Fibroblast of peridontal ligament (primary cell): ENCODE data around the gene LGSN.
A peak's percentile ranks its signal among the peaks of the same experiment; 100 is the strongest.
"Not testable (repeated sequence)": the region's sequence is repeated elsewhere in the genome, so short reads cannot be mapped to it uniquely, and the experiment has no call there.

ENCODE experiments used
- DNase-seq: peaks from one replicate; pipeline ENCODE4 v3.0.0-alpha.2; 2010; ENCODE audit errors: extremely low read depth

Gene LGSN

DNA sequence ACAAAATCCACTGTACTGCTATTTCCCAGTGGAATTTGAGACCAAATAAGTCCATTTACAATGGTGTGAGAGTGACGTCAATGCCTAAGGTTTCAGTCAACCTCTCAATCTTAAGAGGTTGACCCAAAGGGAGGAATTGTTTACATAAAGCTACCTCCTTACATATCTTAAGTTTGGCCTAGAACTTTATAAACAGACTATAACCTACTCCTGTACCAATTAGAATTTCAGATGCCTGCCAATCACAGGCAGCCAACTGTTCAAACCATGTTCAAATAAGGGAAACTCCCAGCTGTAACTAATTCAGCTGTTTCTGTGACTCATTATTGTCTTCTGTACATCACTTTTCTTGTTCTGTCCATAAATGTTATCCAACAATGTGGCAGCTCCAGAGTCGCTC is 14.5 kb downstream of the LGSN start:
- DNase-seq: no peak

DNA sequence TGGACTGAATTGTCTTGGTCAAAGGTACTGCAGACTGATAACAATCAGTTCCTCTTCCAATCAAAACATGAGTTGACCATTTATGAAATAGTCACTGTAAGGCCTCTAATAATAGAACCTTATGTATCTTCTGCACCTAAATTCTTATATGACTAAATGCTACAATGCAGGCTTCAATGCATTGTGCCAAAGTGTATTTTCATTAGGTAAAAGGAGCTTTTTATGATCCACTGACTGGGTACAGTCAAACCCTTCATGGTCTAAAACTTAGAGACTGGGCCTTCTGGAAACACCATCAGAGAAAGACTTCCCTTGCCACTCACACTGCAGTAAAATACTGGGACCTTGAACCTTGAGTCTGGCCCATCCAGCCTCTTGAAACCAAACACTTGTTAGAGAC is 16.3 kb downstream of the LGSN start:
- no peak for DNase-seq

DNA sequence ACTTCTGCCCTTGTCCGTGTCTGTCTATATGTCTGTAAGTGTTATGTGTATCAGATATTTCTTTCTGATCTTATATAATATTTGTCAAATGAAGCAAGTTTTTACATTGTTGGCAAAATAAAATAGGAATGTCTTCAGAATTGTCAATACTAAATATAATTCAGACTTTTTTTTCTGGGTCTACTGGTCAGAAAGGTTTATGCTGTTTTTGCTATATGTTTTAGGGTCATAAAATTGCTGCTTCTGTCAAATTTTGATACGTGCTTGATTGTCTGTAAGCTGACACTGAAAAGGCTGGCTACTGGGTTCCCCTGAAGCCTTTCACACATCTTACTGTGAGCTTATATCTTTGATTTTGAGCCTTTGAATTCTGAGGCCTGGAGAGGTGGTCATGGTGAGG is 20.1 kb downstream of the LGSN start:
- no peak for DNase-seq

DNA sequence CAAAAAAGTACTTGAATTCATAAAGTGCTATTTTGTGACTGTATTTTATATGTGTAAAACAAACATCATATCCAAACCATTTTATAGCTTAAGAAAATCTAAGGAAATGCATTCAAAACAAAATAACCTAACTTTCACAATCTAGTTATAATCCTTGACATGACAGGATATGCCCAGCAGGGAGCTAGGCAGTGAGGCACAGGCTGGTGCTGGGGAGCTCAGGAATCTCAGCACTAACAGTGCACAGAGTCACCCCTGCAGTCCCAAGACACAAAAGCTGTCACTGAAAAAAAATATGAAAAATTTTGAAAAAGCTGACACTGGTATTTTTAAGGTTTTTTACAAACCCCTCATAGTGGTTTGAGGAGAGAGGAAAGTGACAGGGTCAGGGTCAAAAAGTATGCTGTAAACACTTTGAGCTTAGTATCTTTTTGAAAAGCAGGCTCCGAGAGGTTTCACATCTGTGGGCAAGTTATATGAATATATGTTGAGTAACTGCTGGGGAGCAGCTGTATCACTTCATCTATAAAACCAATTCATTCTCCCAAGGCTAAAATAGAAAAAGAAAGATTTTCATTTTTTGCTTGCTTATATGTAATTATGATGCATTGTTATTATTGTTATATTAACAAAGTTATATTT is 24.1 kb downstream of the LGSN start:
- no peak for DNase-seq

DNA sequence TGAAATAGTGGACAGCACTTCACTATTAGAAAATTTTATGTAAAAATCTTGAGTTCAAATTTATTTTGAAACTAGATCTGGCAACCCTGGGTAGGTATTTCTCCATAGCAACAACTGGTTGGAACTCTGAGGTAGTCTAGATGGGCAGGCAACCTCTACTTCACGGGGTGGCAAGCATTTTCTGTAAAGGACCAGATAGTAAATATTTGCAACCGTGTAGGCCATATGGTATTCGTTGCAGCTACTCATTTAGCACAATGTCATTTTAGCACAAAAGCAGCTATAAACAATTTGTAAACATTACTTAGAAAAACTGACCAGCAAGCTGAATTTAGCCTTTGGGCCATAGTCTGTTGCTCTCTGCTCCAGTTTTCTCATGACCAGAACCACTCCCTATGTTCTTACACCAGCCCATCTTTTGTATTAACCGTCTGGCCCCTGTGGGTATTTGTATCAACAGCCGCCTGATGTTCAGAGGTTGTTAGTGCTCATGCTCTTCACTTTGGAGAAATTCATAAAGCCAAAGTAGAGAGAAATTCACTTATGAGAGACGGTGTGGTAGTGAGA is 29.2 kb downstream of the LGSN start:
- no peak for DNase-seq

DNA sequence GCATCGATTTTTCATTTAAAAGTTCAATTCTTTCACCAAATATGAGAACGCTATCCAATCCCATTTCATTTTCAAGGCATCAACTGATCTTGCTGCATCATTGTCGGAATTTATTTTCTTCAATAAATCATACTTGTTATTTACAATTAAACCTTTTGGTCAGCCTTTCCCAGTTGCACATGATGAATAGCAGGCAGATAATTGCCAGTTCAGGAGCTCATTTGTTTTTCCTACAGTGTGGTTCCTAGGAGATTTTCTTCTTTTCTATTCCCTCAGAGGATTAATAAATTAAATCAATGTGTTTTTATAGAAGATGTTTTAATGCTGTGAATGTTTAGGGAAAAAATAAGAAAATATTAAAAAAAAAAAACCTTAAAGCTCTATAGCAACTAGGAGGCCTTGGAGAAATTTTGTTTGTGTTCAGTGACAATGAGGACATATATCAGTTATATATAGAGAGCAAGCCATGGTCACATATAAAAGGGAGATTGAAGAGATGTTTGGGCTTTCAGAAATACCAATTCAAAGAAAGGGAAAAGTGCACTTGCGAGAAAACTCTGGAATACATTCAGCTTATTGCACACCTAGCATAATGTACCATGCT is 30.4 kb downstream of the LGSN start:
- no peak for DNase-seq

DNA sequence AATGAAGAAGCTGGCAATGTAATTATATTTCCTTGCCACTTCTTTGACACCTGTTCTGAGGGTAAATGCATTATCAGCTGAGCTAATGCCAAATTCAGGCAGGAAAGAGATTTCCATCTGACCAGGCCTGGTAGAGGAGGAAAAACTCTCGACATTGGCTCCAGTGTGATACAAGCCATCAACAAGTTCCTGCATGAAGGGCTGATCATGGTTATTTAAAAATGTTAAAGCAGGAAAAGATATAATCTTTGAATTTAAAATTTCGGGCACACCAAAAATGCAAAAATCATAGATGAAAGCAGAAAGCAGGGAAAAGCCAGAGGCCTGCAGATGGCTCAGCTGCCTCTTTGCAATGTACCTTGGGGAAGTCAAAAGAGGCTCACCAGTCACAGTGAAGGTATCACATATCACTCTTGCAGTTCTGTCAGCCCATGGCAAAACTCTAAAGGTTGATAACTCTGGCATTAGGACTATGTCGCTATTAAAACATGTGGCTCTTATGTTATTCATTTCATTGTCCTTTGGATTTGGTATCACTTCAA is 39.1 kb downstream of the LGSN start:
- DNase-seq: no peak

DNA sequence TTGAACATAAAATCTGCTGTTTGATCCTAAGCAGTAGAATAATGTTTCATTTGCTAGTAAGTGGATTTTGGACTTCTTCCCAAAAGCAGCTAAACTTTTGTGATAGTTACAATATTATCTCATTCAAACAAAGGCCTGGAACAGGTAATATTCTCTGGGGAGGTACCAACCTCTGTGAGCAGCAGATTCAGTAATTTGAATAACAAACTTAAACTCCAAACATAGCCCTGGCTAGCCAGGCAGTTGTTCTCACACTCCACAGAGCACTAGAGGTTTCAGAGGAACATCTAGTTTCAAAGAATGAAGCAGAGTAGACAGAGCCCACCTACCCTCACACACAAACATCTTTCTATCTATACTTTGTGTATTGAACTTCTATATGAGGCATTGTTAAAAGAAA is 40.9 kb downstream of the LGSN start:
- no peak for DNase-seq

DNA sequence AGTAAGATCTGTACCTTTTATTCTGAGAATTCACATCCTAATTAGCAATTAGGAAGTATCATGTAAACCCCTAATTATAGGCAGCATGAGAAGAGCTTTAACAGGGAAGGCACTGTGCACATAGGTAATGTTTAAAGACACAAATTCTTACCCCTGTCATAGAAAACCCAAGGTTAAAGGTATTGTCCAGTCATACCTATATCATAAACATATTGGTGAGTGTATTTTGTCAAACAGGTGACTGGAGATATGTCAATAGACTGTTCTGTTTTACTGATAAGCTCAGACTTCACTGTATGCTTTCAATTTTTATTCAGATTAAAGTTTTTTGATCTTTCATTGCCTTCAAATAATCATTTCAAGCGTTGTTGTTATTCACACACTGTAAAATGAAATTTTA is 43.8 kb downstream of the LGSN start:
- DNase-seq: no peak

DNA sequence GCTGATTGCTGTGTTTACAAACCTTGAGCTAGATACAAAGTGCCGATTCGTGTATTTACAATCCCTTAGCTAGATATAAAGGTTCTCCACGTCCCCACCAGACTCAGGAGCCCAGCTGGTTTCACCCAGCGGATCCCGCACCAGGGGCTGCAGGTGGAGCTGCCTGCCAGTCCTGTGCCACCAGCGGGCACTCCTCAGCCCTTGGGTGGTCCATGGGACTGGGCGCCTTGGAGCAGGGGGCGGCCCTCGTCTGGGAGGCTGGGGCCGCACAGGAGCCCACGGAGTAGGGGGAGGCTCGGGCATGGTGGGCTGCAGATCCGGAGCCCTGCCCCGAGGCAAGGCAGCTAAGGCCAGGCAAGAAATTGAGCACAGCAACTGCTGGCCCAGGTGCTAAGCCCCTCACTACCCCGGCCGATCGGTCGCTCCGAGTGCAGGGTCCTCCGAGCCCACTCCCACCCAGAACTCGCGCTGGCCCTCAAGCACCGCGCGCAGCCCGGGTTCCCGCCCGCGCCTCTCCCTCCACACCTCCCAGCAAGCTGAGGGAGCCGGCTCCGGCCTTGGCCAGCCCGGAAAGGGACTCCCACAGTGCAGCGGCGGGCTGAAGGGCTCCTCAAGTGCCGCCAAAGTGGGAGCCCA is 44.9 kb downstream of the LGSN start:
- DNase-seq: not testable (repeated sequence)

DNA sequence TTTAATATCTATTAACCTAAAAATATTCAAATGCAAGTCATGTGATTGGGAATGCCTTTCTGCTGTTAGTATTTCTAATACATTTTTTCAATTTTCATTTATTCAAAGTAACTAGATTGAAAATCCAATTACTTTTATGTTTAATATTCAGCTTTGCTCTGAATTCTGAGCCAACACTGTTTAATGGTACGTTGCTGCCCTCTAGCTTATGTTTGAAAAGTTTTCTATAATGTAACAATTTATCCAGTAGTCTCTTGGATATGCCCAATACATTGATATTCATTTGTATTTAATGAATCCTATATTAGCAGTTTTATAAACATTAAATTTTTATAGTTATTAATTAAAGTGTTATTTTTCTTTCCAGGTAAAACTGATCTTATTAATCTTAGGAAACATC is 47.4 kb downstream of the LGSN start:
- DNase-seq: peak; percentile 12

DNA sequence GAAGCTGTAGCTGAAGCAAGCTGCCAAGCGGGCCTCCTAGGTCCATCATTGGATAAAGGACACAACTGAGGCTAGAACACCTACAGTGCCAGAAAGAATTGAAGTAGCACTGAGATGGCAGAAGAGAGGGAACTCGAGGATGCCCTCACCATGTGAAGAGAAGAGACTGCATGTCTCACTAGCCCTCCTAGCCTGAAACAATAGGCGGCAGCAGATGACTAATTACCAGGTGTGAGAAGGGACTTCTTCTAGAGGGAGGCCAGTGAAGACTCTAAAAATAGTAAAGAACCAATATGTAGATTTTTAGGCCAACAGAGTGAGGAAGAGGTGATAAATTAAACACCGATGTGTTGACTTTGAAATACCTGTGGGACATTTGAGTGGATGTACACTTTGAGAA is 50.3 kb downstream of the LGSN start:
- no peak for DNase-seq

DNA sequence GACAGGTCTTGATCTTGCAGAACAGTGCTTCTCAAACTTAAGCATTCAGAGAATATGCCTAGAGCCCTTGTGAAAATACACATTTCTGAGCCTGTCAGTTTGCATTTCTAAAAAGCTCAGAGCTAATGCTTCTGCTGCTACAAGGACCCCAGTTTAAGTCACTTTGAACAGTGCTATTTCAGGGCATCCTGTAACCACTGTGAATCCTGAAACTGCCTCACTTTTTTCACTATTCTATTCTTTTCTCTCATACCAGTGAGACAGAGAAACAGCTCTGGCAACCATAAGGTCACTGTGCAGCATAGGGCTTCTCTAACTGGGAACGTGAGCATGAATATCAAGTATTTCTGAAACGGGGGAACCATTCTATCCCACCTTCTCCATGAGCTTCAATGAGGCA is 51.2 kb downstream of the LGSN start:
- no peak for DNase-seq

DNA sequence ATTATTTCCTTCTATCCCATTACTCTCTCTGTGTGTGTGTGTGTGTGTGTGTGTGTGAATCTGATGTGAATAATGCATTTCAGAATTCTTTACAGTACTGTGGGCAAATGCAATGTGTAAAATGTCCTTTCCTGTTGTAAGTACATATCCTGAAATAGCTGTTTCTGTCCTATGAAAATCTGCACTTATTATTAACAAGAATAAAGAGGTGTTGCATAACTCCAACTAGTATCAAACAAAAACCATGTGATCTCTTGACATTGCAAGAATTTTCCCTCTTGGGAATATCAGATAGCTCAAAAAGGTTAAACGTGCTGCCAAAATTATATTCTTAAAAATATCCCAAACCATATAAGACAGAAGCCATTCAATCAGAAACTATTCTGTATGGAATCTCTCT is 52.0 kb downstream of the LGSN start:
- DNase-seq: no peak

DNA sequence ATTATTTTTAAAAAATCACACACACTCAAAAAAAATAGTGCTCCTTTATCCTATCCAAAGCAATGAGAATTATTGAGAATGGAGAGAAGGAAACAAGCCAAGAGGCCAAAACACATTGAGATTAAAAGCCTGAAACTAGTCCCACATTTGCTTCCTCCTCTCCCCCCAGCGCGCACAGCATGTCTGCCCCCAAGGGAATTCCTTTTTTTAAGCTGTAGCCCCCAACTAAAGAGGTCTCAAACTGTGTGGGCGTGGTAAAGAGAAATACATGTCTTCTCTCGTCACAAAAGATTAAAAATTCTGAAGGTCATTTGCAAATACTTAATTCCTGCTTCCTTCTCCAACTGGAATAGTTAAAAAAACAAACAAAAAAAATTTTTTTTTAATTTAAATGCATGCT is 52.7 kb downstream of the LGSN start:
- DNase-seq: no peak

DNA sequence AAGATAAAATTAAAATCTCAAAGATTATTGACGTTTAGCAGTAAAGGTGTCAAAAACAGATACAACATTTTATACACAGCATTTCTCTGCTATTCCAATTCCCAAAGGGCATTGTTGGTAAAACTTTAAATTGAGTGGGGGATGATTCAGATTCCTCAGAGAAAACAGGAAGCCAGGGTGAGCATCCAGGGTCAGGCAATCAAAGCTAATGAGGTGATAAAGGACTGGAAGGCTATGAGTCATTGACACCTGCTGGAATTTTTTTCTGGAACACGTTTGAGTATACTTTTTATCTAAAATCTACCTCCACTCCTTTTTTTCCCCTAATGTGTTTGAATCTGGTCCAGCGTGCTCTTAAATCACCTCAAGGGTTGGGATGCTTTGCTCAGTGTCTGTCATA is 56.3 kb downstream of the LGSN start:
- no peak for DNase-seq

DNA sequence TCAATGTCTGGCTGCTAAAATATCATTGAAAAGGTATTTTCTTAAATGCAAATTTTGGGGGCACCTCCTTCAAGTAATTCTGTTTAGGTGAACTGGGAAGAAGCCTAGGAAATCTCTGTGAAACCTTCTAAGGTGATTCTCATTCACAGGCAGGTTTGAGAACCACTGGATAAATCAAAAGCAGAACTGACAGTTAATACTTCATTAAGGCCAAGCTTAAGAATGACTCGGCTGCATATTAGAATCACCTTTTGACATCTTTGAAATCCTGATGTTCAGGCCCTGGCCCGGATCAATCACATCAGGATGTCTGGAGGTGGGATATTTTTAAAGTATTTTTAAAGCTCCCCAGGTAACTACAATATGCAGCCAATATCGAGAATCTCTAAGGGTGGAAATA is 58.0 kb downstream of the LGSN start:
- DNase-seq: no peak

DNA sequence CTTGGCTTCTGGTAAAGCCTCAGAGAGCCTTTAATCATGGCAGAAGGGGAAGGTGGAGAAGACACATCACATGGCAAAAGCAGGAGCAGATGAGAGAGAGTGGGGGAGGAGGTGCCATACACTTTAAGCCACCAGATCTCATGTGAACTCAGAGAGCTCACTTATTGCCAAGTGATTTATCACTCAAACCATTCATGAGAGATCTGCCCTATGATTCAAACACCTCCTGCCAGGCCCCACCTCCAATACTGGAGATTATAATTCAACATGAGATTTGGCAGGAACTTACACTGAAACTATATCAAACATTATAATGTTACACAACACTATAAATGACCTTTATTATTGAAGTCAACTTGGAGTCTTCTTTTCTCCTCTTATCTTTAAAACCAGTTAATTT is 60.6 kb downstream of the LGSN start:
- no peak for DNase-seq

DNA sequence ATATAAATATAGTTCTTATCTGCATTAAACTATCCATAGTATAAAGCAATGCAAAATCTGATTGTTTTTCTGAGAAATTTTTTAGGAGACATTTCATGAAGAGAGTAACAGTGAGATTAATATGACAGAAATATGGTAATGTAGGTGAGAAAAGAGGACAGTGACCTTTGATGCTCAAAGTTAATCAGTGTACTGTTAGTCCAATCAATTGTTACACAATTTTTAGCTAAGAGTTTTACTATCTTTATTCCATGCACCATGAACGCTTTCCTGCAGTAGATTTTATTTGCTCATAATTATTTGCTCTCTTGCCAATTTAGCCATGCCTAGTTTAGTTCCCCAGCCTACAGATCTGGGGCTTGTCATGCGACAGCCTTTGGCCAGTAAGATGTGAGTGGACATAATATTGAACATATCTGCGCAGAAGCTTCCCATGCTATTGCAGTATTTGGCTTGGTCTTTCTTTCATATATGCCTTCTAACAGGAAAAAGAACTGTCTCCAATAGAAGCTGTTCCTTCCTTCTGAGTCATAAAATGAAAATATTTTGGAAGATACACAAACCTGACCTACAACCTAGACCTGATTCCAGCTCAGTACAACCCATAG is 69.8 kb downstream of the LGSN start:
- no peak for DNase-seq

DNA sequence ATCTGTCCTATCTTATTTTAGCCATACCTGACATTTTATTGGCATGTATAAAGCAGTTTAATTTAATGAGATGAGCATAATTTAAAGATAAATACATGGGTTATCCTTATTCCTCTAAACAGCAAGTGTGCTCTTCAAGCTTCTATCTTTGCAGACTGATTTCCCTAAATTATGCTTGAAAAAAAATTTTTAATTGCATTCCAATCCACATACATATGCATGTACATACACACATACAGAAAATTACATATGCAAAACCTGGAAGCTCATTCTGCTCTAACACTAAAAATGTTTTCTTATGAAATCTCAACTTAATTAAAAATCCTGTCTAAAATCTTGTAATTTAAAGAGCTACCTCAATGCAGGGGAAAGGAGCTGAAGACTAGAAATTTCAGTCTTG is 73.2 kb downstream of the LGSN start:
- no peak for DNase-seq

DNA sequence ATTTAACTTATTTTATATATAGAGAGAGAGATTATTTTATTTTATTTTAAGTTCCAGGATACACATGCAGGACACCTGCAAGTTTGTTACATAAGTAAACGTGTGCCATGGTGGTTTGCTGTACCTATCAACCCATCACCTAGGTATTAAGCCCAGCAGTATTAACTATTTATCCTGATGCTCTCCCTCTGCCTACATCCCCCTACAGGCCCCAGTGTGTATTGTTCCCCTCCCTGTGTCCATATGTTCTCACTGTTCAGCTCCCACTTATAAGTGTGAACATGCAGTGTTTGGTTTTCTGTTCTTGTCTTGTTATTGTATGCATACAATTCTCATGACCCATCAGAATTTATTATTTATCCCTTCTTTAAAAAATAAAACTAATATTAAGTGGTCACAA is 73.9 kb downstream of the LGSN start:
- DNase-seq: no peak

DNA sequence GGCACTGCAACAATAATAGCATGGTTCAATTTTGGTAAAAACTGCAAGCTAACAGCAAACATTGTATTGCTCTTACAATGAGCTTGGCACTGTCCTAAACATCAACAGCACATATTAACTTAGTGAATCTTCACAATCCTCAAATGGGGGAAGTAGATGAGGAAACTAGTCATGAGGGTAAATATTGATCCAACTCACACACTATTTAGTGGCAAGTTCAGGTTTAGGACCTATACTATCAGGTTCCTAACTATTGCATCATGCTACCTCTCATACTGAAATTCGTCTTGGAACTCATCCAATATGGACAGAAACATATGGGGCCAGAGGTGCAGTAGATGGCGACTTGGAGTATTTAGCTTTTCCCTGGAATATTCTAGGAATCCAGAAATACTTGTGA is 74.4 kb downstream of the LGSN start:
- no peak for DNase-seq

DNA sequence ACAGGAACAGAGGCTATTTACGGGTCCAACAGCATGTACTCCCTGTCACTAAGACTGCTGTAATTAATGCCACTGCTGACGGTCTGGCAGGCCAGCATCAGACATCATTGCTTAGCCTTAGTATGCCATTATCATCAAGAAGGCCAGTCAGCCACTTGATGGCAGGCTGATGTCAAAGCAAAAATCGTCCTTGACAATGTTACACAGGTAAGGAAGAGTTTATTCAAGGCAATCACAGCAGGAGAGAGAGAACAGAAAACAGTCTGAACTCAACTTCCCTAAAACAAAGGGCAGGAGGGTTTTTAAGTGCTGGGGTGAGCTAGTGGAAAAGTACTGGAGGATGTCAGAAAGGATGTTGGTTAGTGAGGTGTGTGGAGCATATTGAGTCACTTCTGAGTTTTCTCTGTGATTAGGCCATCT is 83.4 kb downstream of the LGSN start:
- no peak for DNase-seq
